ENCODE results near the gene TMCC3.

GRCh38 chr12:94555687-94556086 is 94.7 kb downstream of the TMCC3 start:
- TF ChIP-seq EZH2 (IDR thresholded peaks at IDR 0.05; ENCODE audit: borderline replicate concordance, low read depth, low read length, poor library complexity, severe bottlenecking): no peak
- no peak for TF ChIP-seq CTCF (conservative IDR thresholded peaks at IDR 0.05; ENCODE audit: low read depth, low read length)
